OCI-LY1 (cell line): ENCODE measurements around the gene TRPV4.

Source experiments
- CTCF ChIP-seq: fragments of 200-600 bp; sonication (generic), shearing (Covaris generic); IDR thresholded peaks from 2 replicates; pipeline ENCODE4 v1.5.1; 2017; ENCODE audit warnings: mild to moderate bottlenecking, antibody characterized with exemption, low read length, moderate library complexity, mixed read lengths
- EZH2 ChIP-seq: fragments of 200-600 bp; sonication (generic), shearing (Covaris generic); IDR thresholded peaks from 2 replicates; pipeline ENCODE4 v1.8.0; 2017; ENCODE audit warnings: borderline replicate concordance, mixed run types, mild to moderate bottlenecking, antibody characterized with exemption, low read length, moderate library complexity, mixed read lengths

GRCh38 chr12:109735051-109735521, 98.1 kb downstream of the TRPV4 start:
- TF ChIP-seq CTCF (no peak), EZH2 (no peak)
